GM21786 (cell line): ENCODE results near the gene CUX1.
"Not testable (repeated sequence)": the region's sequence is repeated elsewhere in the genome, so short reads cannot be mapped to it uniquely, and the experiment has no call there.

Source experiments
- ATAC-seq: cut with Tn5 transposase; IDR thresholded peaks from one replicate; pipeline ENCODE4 v1.9.1; 2021; ENCODE audit not compliant: unreplicated experiment

The CUX1 gene

DNA sequence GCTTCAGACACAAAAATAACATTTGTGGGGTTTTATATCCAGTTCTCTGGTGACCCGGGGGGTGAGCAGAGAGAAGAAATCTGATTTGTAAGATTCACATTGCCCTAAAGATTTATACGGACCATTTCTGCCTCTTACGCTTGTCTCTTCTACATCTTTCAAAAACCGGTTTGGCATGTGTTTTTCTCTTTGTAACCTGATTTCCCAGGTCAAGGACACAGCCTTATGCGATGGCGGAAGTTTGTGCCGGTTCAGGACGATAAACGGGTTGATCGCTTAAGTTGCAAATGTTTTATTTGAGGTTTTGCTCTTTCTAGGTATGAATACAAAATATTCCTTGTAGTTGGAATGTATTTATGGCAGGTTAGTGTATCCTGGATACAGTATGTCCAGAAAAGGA, 407.6 kb downstream of the CUX1 start:
- ATAC-seq: no peak

GRCh38 chr7:102227371-102227770, 409.9 kb downstream of the CUX1 start:
- ATAC-seq: no peak

DNA sequence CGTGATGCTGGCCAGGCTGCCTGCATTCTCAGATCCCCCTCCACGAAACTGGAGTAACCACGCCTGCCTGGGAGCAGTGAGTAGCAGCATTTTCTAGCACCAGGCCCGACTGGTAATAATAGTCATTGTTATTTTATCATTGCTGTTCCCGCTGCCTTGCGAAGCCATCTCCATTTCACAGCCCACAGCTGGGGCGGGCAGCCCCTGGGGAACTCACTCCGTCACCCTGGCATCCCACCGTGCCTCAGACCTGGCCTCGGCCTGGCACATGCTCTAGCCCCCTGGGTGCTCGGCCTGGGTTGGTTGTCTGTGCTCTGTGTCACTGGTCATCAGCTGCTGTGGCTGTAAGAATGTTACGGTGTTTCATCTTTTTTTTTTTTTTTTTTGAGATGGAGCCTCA, 411.5 kb downstream of the CUX1 start:
- ATAC-seq: no peak

GRCh38 chr7:102230162-102230561, 412.7 kb downstream of the CUX1 start:
- ATAC-seq: not testable (repeated sequence)

DNA sequence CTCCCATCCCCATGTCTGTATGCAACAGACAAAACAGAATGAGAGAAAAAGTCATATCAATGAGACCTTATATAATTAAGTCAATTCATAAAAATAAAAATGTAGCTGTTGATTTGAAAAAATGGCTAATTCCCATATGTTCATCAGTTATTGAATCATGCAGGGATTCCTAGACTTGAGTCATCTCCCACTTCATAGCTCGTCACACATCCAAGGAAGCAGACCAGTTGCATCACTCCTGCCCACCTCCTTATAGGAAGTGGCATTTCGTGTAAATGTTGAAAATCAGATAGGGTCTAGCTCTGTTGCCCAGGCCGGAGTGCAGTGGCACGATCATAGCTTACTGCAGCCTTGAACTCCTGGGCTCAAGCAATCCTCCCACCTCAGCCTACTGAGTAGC, 413.2 kb downstream of the CUX1 start:
- ATAC-seq: no peak

DNA sequence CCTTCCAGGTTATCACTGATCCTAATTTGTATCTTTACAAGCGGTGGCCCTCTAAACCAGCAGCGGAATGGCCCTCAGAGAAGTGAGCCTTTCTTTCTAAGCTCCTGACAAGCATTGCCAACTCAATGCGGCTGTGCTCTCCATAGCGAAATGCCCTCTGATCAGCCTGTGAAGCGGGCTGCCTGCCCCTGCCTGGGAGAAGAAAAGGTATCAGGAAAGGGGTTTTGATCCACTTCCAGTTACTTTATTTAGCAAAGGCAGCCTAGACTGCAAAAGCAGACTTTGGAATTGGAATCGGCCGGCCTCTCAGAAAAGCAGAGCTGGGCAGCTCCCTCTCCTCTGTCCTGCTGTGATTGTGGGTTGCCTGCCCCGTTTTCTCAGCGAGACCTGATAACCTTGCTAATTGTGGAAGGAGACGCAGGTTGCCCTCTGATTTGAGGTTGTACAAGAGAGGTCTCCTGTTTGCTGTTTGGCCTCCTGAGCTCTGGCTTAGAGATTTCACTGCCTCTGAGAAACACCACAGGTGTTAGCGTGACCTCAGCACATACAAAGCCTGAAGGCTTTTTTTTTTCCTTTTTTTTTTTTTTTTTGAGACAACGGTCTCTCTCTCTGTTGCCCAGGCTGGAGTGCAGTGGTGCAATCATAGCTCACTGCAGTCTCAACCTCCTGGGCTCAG, 415.3 kb downstream of the CUX1 start:
- ATAC-seq: no peak

DNA sequence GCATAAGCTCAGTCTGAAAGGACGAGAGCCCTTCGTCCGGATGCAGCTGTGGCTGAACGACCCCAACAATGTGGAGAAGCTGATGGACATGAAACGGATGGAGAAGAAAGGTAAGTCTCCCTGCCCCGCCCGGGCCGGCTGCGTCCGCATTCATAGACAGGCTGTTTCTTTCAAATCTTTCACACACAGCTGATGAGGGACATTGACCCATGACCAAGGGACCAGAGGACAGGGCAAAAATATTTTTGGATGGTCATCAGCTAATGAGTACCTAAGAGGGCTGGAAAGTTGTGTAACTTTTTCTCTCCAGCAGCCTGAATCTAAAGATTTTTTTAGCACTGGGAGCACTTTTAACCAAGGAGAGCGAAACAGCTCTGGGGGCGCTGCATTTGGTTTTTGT, 416.7 kb downstream of the CUX1 start:
- no peak for ATAC-seq

GRCh38 chr7:102234801-102235550, 417.6 kb downstream of the CUX1 start:
- ATAC-seq: no peak

- no peak for ATAC-seq
These were observed 418.7 kb downstream of the CUX1 start for GRCh38 chr7:102236102-102236501.

DNA sequence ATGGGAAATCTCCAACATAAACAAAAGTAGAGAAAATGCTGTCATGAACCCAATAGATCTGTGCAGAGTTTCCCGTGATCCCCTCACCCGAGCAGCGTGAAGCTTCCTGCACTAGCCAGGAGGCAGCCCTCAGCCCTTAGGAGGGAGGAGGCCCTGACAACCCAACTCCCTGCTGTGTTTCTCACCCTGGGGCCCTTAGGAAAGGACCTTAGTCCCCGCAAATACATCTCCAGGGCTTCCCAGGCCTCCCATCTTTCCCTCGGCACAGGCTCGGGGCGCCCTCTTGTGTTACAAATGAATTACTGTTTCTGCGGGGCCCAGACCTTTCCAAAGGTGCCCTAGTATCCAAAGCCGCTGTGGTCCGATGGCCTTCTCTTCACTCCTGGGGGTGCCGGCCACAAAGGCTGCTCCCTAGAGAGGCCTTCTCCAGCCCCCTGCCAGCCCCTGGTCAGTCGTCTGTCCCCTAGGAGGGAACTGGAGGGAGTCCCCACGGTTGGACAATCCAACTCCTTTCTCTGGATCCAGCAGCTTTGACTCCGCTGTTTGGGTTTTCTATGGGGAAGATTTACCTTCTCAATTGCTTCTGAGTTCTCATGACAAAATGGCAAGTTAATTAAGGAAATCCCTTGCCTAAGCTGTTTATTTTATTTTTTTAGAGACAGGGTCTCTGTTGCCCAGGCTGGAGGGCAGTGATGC, 419.3 kb downstream of the CUX1 start:
- no peak for ATAC-seq

DNA sequence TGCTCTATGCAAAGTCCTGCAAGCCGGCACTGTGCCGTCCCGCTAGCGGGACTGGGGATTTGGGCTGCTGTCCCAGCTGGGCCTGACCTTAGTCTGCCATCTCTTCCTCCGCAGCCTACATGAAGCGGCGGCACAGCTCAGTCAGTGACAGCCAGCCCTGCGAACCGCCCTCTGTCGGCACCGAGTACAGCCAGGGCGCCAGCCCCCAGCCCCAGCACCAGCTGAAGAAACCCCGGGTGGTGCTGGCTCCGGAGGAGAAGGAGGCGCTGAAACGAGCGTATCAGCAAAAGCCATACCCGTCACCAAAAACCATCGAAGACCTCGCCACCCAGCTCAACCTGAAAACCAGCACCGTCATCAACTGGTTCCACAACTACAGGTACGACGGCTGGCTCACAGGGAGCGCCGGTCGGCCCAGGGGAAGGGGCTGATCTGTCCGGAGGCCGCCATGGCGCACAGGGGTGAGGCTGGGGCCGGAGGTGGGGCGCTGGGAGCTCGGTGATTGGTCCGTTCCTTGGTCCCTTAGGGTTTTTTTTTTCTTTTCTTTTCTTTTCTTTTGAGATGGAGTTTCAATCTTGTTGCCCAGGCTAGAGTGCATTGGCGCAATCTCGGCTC, 421.9 kb downstream of the CUX1 start:
- ATAC-seq: no peak

GRCh38 chr7:102241431-102241830, 424.0 kb downstream of the CUX1 start:
- ATAC-seq: no peak

DNA sequence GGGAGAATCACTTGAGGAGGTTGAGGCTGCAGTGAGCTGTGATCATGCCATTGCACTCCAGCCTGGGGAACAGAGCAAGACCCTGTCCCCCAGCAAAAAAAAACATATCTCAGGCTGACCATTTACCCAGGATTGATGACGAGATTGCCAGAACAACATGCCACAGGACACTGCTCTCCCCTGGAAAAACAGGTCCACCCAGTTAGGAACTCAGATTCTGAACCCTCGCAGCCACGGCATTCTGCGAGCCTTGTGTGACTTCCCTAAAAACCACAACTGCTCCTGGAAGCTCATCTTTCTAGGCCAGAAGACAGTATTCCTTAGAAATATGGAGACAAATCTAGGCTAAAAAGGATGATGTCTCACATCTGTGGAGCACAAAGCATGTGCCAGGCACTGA, 427.2 kb downstream of the CUX1 start:
- ATAC-seq: no peak

DNA sequence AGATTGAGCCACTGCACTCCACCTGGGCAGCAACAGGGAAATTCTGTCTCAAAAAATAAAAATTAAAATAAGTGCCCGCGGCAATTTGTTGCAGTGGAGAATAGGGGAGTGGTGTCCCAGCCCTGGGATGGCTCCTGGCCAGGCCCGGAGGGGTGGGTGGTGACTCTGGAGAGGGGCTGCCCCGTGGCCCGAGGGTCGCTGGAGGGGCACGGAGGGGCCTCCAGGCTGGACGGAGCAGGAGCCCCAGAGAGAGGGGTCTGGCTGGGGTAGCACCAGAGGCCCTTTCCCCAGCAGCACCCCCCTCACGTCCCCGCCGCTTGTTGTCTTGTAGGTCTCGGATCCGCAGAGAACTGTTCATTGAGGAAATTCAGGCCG, 430.6 kb downstream of the CUX1 start:
- ATAC-seq: no peak

DNA sequence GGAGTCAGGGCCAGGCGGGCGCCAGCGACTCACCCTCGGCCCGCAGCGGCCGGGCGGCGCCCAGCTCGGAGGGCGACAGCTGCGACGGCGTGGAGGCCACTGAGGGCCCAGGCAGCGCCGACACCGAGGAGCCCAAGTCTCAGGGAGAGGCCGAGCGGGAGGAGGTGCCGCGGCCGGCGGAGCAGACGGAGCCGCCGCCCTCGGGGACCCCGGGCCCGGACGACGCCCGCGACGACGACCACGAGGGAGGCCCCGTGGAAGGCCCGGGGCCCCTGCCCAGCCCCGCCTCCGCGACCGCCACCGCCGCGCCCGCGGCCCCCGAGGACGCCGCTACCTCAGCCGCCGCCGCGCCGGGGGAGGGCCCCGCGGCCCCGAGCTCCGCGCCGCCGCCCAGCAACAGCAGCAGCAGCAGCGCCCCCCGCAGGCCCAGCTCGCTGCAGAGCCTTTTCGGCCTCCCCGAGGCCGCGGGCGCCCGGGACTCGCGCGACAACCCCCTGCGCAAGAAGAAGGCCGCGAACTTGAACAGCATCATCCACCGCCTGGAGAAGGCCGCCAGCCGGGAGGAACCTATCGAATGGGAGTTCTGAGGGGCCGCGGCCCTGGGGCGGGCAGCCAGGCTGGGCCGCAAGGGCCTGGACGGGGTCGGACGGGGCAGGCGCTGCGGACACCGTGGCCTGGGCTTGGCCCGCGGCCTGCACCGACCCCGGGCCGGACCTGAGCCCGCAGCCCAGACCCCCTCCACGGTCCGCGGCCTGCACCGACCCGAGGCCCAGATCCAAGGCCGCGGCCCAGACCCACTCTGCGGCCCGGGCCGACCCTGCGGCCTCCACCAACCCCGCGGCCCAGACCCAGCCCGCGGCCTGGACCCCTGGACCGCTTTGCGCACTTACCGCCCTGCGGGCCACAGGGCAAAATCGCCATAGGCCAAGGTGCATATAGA, 431.3 kb downstream of the CUX1 start:
- no peak for ATAC-seq

DNA sequence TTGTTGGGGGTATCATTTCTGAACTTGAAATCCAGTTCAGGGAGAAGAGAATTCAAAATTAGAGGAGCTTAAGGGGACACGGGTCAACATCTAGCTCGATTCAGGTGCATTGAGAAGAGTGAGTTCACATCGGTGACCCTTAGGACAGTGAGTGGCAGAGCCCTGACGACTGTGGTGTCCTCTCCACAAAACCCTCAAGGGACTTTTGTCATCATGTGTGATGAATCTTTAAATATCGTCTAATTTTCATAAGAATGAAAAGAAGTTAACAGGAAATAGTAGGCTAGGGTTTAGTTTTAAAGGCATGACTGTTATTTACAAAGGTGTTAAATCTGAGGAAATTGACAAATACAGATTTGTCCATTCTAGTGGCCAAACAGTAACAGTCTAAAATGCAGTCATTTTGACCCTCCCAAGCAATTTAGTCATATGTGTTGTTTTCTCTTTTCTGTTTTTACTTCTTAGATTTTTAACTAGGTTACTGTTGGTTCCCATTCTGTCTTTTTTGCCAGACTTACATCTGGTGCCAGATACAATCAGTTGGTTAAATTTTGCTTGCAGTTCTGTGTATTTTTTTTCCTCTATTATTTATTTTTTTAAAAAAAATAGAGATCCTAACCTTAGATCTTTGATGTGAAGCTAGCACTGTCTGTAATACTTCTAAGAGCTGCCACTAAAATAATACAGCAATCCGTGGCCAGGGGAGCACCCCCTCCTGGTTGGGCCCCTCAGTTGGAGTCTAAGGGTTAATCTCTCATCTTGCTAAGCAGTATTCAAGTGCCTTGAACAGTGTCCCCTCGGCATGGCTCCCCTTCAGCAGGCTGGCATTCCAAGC, 434.3 kb downstream of the CUX1 start:
- no peak for ATAC-seq

- no peak for ATAC-seq
These were observed 435.0 kb downstream of the CUX1 start for GRCh38 chr7:102252366-102252982.

- ATAC-seq: no peak
These were observed 435.9 kb downstream of the CUX1 start for GRCh38 chr7:102253066-102253972.
